HepG2 (cell line): ENCODE data around the gene ETFB. TPM values are rescaled to one million over a fixed set of nuclear protein-coding genes. Genes with fewer than 3 reads are reported as not detected.

ENCODE experiments used
- AHDC1 ChIP-seq: sonication (generic); formaldehyde crosslinking; IDR thresholded peaks from 2 replicates; pipeline ENCODE4 v1.5.1; 2020; ENCODE audit warnings: mild to moderate bottlenecking, missing genetic modification reagents, borderline replicate concordance
- BRF2 ChIP-seq: sonication (generic); formaldehyde crosslinking; IDR thresholded peaks from 2 replicates; pipeline ENCODE4 v1.8.1; 2022; ENCODE audit warnings: mild to moderate bottlenecking, missing genetic modification reagents
- CCAR2 ChIP-seq: fragments of 200-400 bp; formaldehyde crosslinking; optimal IDR thresholded peaks from 2 replicates; pipeline ENCODE3; 2018; ENCODE audit warnings: low read depth, mild to moderate bottlenecking, low read length, moderate library complexity
- ELF3 ChIP-seq: IDR thresholded peaks from 2 replicates; pipeline ENCODE4 v1.6.1; 2016; ENCODE audit warnings: missing genetic modification reagents, missing compliant biosample characterization
- FOXJ3 ChIP-seq: sonication (generic); formaldehyde crosslinking; IDR thresholded peaks from 2 replicates; pipeline ENCODE4 v1.4.0; 2020; ENCODE audit warnings: missing genetic modification reagents, mild to moderate bottlenecking, borderline replicate concordance
- MAFK ChIP-seq, 2 experiments: IDR thresholded peaks in 1 of 2; conservative IDR thresholded peaks in 1 of 2; 2 replicates each; pipeline ENCODE4 v1.6.1; 2011; ENCODE audit warnings: improper control_type of control experiment in 2 of 2, low read length in 2 of 2
- RFX3 ChIP-seq: IDR thresholded peaks from 2 replicates; pipeline ENCODE4 v1.6.1; 2016; ENCODE audit warnings: missing biosample characterization, missing genetic modification reagents
- SATB2 ChIP-seq: sonication (generic); formaldehyde crosslinking; IDR thresholded peaks from 2 replicates; pipeline ENCODE4 v1.5.0; 2020; ENCODE audit warnings: missing genetic modification reagents
- SNAPC5 ChIP-seq: sonication (generic); formaldehyde crosslinking; IDR thresholded peaks from 2 replicates; pipeline ENCODE4 v1.8.1; 2023; ENCODE audit warnings: mild to moderate bottlenecking, missing genetic modification reagents, borderline replicate concordance
- ZBTB20 ChIP-seq: sonication (generic); formaldehyde crosslinking; IDR thresholded peaks from 2 replicates; pipeline ENCODE4 v1.8.1; 2023; ENCODE audit warnings: missing genetic modification reagents, low read depth, mild to moderate bottlenecking, borderline replicate concordance
- ZBTB3 ChIP-seq: sonication (generic); formaldehyde crosslinking; IDR thresholded peaks from 2 replicates; pipeline ENCODE4 v1.4.0; 2020; ENCODE audit warnings: low read depth, mild to moderate bottlenecking, moderate library complexity, missing genetic modification reagents, borderline replicate concordance
- ZC3H13 ChIP-seq: sonication (generic); formaldehyde crosslinking; IDR thresholded peaks from 2 replicates; pipeline ENCODE4 v1.8.1; 2023; ENCODE audit warnings: mild to moderate bottlenecking, missing genetic modification reagents, moderate library complexity
- ZNF274 ChIP-seq: sonication (generic); formaldehyde crosslinking; IDR thresholded peaks from 2 replicates; pipeline ENCODE4 v1.5.1; 2020; ENCODE audit warnings: mild to moderate bottlenecking, missing genetic modification reagents
- ZNF3 ChIP-seq: IDR thresholded peaks from 2 replicates; pipeline ENCODE4 v1.7.0; 2017; ENCODE audit warnings: inconsistent platforms
- ZNF33B ChIP-seq: sonication (generic); formaldehyde crosslinking; IDR thresholded peaks from 2 replicates; pipeline ENCODE4 v1.5.1; 2020; ENCODE audit warnings: mild to moderate bottlenecking, missing genetic modification reagents
- ZNF576 ChIP-seq: sonication (generic); formaldehyde crosslinking; IDR thresholded peaks from 2 replicates; pipeline ENCODE4 v1.4.0; 2020; ENCODE audit warnings: mild to moderate bottlenecking, missing genetic modification reagents
- ZNF710 ChIP-seq: sonication (generic); formaldehyde crosslinking; IDR thresholded peaks from 2 replicates; pipeline ENCODE4 v1.5.0; 2020; ENCODE audit warnings: mild to moderate bottlenecking, missing genetic modification reagents, borderline replicate concordance
- ZNF776 ChIP-seq: sonication (generic); formaldehyde crosslinking; IDR thresholded peaks from 2 replicates; pipeline ENCODE4 v1.4.0; 2020; ENCODE audit warnings: mild to moderate bottlenecking, missing genetic modification reagents
- ZNF780A ChIP-seq: sonication (generic); formaldehyde crosslinking; IDR thresholded peaks from 2 replicates; pipeline ENCODE4 v1.8.0; 2022; ENCODE audit warnings: mild to moderate bottlenecking, missing genetic modification reagents, moderate library complexity
- ZSCAN12 ChIP-seq: sonication (generic); formaldehyde crosslinking; IDR thresholded peaks from 2 replicates; pipeline ENCODE4 v1.9.0; 2021; ENCODE audit warnings: mild to moderate bottlenecking, missing genetic modification reagents
- polyA plus RNA-seq, 8 experiments: library from polyadenylated mRNA; depleted of rRNA in 3 of 8; stranded (reverse) in 7 of 8; unstranded in 1 of 8; fragments of >200 nt; fragmentation: Illumina TruSeq in 4 of 8; extraction: Trizol in 4 of 8; gene quantifications; 2 replicates each; pipeline versions ENCODE4 v1.2.1 to v1.2.3, GENCODE V29; 2011 to 2016; ENCODE audit warnings: low read depth in 4 of 8, missing spikeins in 1 of 8, mixed read lengths in 1 of 8; ENCODE audit not compliant: insufficient read depth in 1 of 8
- total RNA-seq, 5 experiments: library from RNA; depleted of rRNA; stranded (reverse); fragments of >200 nt; fragmentation: Illumina TruSeq; extraction: Trizol; gene quantifications; 2 replicates each; pipeline ENCODE4 v1.2.3, GENCODE V29; 2016; ENCODE audit warnings: low read depth in 1 of 5

The ETFB gene
- total and polyA plus RNA-seq, 2 of the 13 experiments (the other 11 are each of a cell fraction or from before 2014, with no cell fraction given): 678 to 1,314 TPM

GRCh38 chr19:51394050-51394836 lies 28.1 kb upstream of the ETFB start (continued):
- TF ChIP-seq ELF3 (no peak; the same call in 1 of the 2 replicates), SATB2 (0 out of 2 replicates have a peak, but pooled peaks have one; percentile 36), ZBTB3 (no peak), ZBTB20 (no peak), ZNF3 (no peak), RFX3 (CRISPR knock-in tag) (peak; percentile 83), ZNF780A (peak; percentile 71; the same call in 1 of the 2 replicates), ZNF33B (CRISPR knock-in tag) (no peak), ZNF710 (CRISPR knock-in tag) (peak; percentile 16; the same call in 1 of the 2 replicates), AHDC1 (CRISPR knock-in tag) (no peak), ZC3H13 (CRISPR knock-in tag) (0 out of 2 replicates have a peak, but pooled peaks have one; percentile 67), ZNF776 (CRISPR knock-in tag) (no peak), SNAPC5 (CRISPR knock-in tag) (no peak), ZNF274 (no peak), ZSCAN12 (CRISPR knock-in tag) (no peak), CCAR2 (no peak), FOXJ3 (CRISPR knock-in tag) (no peak), ZNF576 (CRISPR knock-in tag) (no peak), BRF2 (CRISPR knock-in tag) (peak; percentile 83), MAFK (conservative IDR thresholded peaks at IDR 0.05 in 1 of 2, IDR thresholded peaks at IDR 0.05 in 1 of 2; ENCODE audit: low read length in 2 of 2) (no peak)
